ENCODE data around the gene RAB27A. TPM values are rescaled to one million over a fixed set of nuclear protein-coding genes. Genes with fewer than 3 reads are reported as not detected.
A peak's percentile ranks its signal among the peaks of the same experiment; 100 is the strongest.

RAB27A gene
- total RNA-seq, 1 donor from 2014 or later = 17.8 TPM

DNA sequence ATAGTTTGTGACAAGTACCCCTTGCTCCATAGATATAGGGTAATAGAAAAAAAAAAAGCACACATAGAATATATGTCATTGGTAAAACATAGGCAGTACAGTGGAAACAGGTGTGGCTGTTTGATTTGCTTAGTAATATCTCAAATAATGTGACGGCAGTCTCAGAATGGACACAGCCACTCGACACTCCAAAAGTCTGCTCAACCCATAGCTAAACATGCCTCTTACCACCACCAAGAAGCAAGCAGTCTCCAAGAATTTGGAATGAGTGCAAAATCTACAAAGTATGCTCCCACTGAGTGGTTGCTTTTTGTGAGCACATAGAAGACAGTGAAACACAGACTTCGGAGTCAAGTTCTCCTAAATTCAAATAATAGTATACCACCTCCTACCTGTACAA, 43.0 kb downstream of the RAB27A start:
- FAIRE-seq (no peak), DNase-seq (ENCODE audit: low read depth) (no peak)
- Mint-ChIP-seq H3K4me3 (ENCODE audit: unreplicated experiment) (no peak overlapping the region), H3K9me3 (ENCODE audit: unreplicated experiment) (no peaks in the 10 kb centered on the region), H3K4me1 (ENCODE audit: low read depth, unreplicated experiment) (peaks cover 3% of the 10 kb centered on the region), H3K27ac (ENCODE audit: unreplicated experiment) (no peak overlapping the region), H3K27me3 (ENCODE audit: low read depth, unreplicated experiment) (no peaks in the 10 kb centered on the region), H3K36me3 (ENCODE audit: low read depth, unreplicated experiment) (no peaks in the 10 kb centered on the region)
- H3K27me3 ChIP-seq (ENCODE audit: insufficient read depth, low read length) = no peaks in the 10 kb centered on the region
- H3K9ac ChIP-seq (ENCODE audit: low read length) = no peak overlapping the region
- H3K4me2 ChIP-seq (ENCODE audit: low read length) = no peak overlapping the region
- no peaks in the 10 kb centered on the region for H4K20me1 ChIP-seq (ENCODE audit: insufficient read depth, low read length)
- H3K79me2 ChIP-seq (ENCODE audit: insufficient read depth, low read length) = no peaks in the 10 kb centered on the region
- no peak overlapping the region for H2AFZ ChIP-seq (ENCODE audit: low read depth, low read length)
- no peak overlapping the region for H3K27ac ChIP-seq (ENCODE audit: low read depth, low read length)
- H3K4me1 ChIP-seq (ENCODE audit: insufficient read depth, low read length) = no peaks in the 10 kb centered on the region
- H3K9me3 ChIP-seq (ENCODE audit: insufficient read depth, low read depth, low read length) = no peaks in the 10 kb centered on the region
- TF ChIP-seq EZH2 (IDR thresholded peaks at IDR 0.05; ENCODE audit: insufficient read depth, low read length) (no peak), CTCF (IDR thresholded peaks at IDR 0.05; ENCODE audit: insufficient read depth, low read depth, low read length) (no peak)
- H3K36me3 ChIP-seq (ENCODE audit: insufficient read depth, low read length) = no peaks in the 10 kb centered on the region
- H3K4me3 ChIP-seq (ENCODE audit: insufficient read depth, low read depth, low read length) = no peak overlapping the region

GRCh38 chr15:55245059-55245458, 44.6 kb downstream of the RAB27A start:
- no peak overlapping the region for H3K27ac ChIP-seq (ENCODE audit: low read depth, low read length)
- no peak overlapping the region for H2AFZ ChIP-seq (ENCODE audit: low read depth, low read length)
- H3K9me3 ChIP-seq (ENCODE audit: insufficient read depth, low read depth, low read length) = no peaks in the 10 kb centered on the region
- H3K4me2 ChIP-seq (ENCODE audit: low read length) = no peak overlapping the region
- FAIRE-seq (no peak), DNase-seq (ENCODE audit: low read depth) (no peak)
- TF ChIP-seq EZH2 (IDR thresholded peaks at IDR 0.05; ENCODE audit: insufficient read depth, low read length) (no peak), CTCF (IDR thresholded peaks at IDR 0.05; ENCODE audit: insufficient read depth, low read depth, low read length) (no peak)
- no peaks in the 10 kb centered on the region for H4K20me1 ChIP-seq (ENCODE audit: insufficient read depth, low read length)
- no peak overlapping the region for H3K4me3 ChIP-seq (ENCODE audit: insufficient read depth, low read depth, low read length)
- H3K36me3 ChIP-seq (ENCODE audit: insufficient read depth, low read length) = no peaks in the 10 kb centered on the region
- H3K27me3 ChIP-seq (ENCODE audit: insufficient read depth, low read length) = no peaks in the 10 kb centered on the region
- Mint-ChIP-seq H3K9me3 (ENCODE audit: unreplicated experiment) (no peaks in the 10 kb centered on the region), H3K4me1 (ENCODE audit: low read depth, unreplicated experiment) (peaks cover 3% of the 10 kb centered on the region), H3K27me3 (ENCODE audit: low read depth, unreplicated experiment) (no peaks in the 10 kb centered on the region), H3K36me3 (ENCODE audit: low read depth, unreplicated experiment) (no peaks in the 10 kb centered on the region), H3K4me3 (ENCODE audit: unreplicated experiment) (no peak overlapping the region), H3K27ac (ENCODE audit: unreplicated experiment) (no peak overlapping the region)
- no peak overlapping the region for H3K9ac ChIP-seq (ENCODE audit: low read length)
- H3K79me2 ChIP-seq (ENCODE audit: insufficient read depth, low read length) = no peaks in the 10 kb centered on the region
- H3K4me1 ChIP-seq (ENCODE audit: insufficient read depth, low read length) = no peaks in the 10 kb centered on the region

DNA sequence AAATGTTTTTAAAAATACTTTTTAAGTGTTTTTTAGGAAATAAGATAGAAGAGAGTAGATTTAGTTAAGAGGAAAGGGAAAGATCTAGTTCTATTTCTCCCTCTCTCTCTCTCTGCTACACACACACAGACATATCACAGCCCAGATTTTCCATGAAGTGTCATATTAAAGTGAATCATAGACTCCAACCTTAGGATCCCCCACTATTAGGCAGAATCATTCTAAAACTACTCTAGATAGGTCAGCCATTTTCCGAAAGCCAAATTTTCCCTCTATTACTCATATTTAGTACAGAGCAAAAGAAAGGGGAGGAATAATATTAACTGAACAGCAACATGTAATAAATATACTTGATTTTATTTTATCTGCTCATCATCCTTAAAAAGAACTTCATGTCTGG, 47.7 kb downstream of the RAB27A start:
- no peaks in the 10 kb centered on the region for H3K9me3 Mint-ChIP-seq (ENCODE audit: unreplicated experiment)
- H3K4me3 ChIP-seq (ENCODE audit: insufficient read depth, low read depth, low read length) = no peak overlapping the region
- no peak for FAIRE-seq
- peaks cover 3% of the 10 kb centered on the region for H3K4me1 Mint-ChIP-seq (ENCODE audit: low read depth, unreplicated experiment)
- H2AFZ ChIP-seq (ENCODE audit: low read depth, low read length) = no peak overlapping the region
- H3K27me3 ChIP-seq (ENCODE audit: insufficient read depth, low read length) = no peaks in the 10 kb centered on the region
- no peak overlapping the region for H3K27ac Mint-ChIP-seq (ENCODE audit: unreplicated experiment)
- H3K36me3 ChIP-seq (ENCODE audit: insufficient read depth, low read length) = no peaks in the 10 kb centered on the region
- H3K27me3 Mint-ChIP-seq (ENCODE audit: low read depth, unreplicated experiment) = no peaks in the 10 kb centered on the region
- H3K27ac ChIP-seq (ENCODE audit: low read depth, low read length) = peak overlapping the region; percentile 19
- TF ChIP-seq EZH2 (IDR thresholded peaks at IDR 0.05; ENCODE audit: insufficient read depth, low read length) (no peak), CTCF (IDR thresholded peaks at IDR 0.05; ENCODE audit: insufficient read depth, low read depth, low read length) (no peak)
- H3K4me1 ChIP-seq (ENCODE audit: insufficient read depth, low read length) = no peaks in the 10 kb centered on the region
- H3K4me2 ChIP-seq (ENCODE audit: low read length) = no peak overlapping the region
- H4K20me1 ChIP-seq (ENCODE audit: insufficient read depth, low read length) = no peaks in the 10 kb centered on the region
- H3K36me3 Mint-ChIP-seq (ENCODE audit: low read depth, unreplicated experiment) = no peaks in the 10 kb centered on the region
- no peak overlapping the region for H3K9ac ChIP-seq (ENCODE audit: low read length)
- no peaks in the 10 kb centered on the region for H3K9me3 ChIP-seq (ENCODE audit: insufficient read depth, low read depth, low read length)
- no peaks in the 10 kb centered on the region for H3K79me2 ChIP-seq (ENCODE audit: insufficient read depth, low read length)
- DNase-seq (ENCODE audit: low read depth) = peak; percentile 69
- no peak overlapping the region for H3K4me3 Mint-ChIP-seq (ENCODE audit: unreplicated experiment)

Measured in astrocyte (in vitro differentiated cells and primary cell).